SU-DHL-6 (cell line): Measurements from ENCODE around the gene TRIM2.

ENCODE experiments used
- EZH2phosphoT487 ChIP-seq: fragments of 200-600 bp; sonication (generic), shearing (Covaris generic); conservative IDR thresholded peaks from 2 replicates; pipeline ENCODE4 v1.6.1; 2018; ENCODE audit warnings: mild to moderate bottlenecking, antibody characterized with exemption, low read length, moderate library complexity, mixed read lengths
- TF ChIP-seq, protein P1 (sequence below): fragments of 200-600 bp; sonication (generic); IDR thresholded peaks from one replicate; pipeline ENCODE4 v1.5.1; 2017; ENCODE audit warnings: antibody characterized with exemption, mild to moderate bottlenecking, low read length, moderate library complexity; ENCODE audit not compliant: insufficient read depth, poor library complexity, severe bottlenecking

DNA sequence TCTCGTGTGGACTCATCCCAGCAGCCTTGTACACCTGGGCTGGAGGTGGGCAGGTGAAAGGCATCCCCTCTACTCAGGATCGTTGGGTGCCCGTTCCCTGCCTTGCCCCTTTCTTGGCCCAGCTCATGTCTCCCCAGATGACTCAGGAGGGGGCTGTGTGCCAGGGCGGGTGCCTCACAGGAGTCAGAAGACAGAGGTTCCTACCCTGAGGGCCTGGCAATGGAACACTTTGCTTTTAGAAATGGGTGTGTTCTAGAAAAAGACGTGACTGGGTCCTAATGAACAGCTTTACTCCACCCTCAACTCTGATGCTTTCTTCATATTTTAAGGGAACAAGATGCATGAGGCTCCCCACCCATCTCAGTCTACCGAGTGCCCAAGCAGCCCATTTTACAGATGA is 22.5 kb upstream of the TRIM2 start:
- TF ChIP-seq, protein P1, sequence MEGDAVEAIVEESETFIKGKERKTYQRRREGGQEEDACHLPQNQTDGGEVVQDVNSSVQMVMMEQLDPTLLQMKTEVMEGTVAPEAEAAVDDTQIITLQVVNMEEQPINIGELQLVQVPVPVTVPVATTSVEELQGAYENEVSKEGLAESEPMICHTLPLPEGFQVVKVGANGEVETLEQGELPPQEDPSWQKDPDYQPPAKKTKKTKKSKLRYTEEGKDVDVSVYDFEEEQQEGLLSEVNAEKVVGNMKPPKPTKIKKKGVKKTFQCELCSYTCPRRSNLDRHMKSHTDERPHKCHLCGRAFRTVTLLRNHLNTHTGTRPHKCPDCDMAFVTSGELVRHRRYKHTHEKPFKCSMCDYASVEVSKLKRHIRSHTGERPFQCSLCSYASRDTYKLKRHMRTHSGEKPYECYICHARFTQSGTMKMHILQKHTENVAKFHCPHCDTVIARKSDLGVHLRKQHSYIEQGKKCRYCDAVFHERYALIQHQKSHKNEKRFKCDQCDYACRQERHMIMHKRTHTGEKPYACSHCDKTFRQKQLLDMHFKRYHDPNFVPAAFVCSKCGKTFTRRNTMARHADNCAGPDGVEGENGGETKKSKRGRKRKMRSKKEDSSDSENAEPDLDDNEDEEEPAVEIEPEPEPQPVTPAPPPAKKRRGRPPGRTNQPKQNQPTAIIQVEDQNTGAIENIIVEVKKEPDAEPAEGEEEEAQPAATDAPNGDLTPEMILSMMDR, result no peak
- TF ChIP-seq EZH2phosphoT487, result no peak
